DND-41 (cell line): ENCODE data around the gene KLK2.

ENCODE experiments used
- EZH2 ChIP-seq: IDR thresholded peaks from 3 replicates; pipeline ENCODE4 v1.6.1; 2012; ENCODE audit warnings: borderline replicate concordance, low read depth, mild to moderate bottlenecking, moderate library complexity, low read length, inconsistent platforms; ENCODE audit not compliant: severe bottlenecking
- TF ChIP-seq, protein P1 (sequence below): IDR thresholded peaks from 2 replicates; pipeline ENCODE4 v1.5.1; 2012; ENCODE audit warnings: borderline replicate concordance, low read length, moderate library complexity, mild to moderate bottlenecking; ENCODE audit not compliant: poor library complexity, severe bottlenecking; ENCODE audit errors: extremely low read depth

DNA sequence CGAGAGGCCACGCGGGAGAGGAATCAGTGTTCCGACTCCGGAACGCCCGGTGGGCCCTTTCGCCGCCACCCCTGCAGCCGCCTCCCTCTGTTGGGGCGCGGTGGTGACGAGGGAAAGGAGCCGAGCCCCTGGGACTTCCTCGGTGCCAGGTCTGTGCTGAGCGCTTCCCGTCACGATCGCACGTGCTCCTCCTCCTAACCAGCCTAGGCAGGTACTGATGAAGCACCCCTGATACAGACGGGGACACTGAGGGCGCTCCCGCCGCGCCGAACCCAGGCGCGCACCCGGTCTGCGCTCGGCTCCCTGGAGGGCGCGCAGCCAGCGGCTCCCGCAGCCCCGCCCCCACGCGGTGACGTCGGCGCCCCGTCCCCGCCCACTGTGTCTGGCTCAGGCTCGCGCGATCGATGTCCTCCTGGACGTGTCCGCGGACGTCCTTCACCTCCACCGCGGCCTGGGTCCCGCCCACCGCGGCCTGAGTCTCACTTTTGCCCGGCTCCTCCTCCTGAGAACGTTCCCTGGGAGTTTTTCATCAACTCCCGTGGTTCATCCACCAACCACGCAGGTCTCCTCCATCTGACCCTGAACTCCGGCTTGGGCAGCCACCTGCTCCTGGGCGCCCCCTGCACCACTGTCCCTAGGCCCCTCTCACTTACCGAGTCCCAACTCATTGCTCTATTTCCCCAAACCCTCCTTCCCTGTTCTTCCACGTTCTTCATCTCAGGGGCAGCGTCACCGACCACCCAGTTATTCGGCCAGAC lies 37.3 kb upstream of the KLK2 start:
- TF ChIP-seq, protein P1, sequence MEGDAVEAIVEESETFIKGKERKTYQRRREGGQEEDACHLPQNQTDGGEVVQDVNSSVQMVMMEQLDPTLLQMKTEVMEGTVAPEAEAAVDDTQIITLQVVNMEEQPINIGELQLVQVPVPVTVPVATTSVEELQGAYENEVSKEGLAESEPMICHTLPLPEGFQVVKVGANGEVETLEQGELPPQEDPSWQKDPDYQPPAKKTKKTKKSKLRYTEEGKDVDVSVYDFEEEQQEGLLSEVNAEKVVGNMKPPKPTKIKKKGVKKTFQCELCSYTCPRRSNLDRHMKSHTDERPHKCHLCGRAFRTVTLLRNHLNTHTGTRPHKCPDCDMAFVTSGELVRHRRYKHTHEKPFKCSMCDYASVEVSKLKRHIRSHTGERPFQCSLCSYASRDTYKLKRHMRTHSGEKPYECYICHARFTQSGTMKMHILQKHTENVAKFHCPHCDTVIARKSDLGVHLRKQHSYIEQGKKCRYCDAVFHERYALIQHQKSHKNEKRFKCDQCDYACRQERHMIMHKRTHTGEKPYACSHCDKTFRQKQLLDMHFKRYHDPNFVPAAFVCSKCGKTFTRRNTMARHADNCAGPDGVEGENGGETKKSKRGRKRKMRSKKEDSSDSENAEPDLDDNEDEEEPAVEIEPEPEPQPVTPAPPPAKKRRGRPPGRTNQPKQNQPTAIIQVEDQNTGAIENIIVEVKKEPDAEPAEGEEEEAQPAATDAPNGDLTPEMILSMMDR: no peak
- TF ChIP-seq EZH2: no peak
